GM18858 (cell line): Measurements from ENCODE around the gene NTN1.

ENCODE experiments used
- ATAC-seq: cut with Tn5 transposase; IDR thresholded peaks from one replicate; pipeline ENCODE4 v1.9.1; 2021; ENCODE audit not compliant: unreplicated experiment

The NTN1 gene

GRCh38 chr17:9266697-9267117 lies 245.4 kb downstream of the NTN1 start:
- ATAC-seq: no peak

- ATAC-seq: no peak
These were observed 247.2 kb downstream of the NTN1 start for GRCh38 chr17:9268546-9268945.

- no peak for ATAC-seq
These were observed 248.2 kb downstream of the NTN1 start for GRCh38 chr17:9269350-9270035.

GRCh38 chr17:9270921-9271320 lies 249.6 kb downstream of the NTN1 start:
- no peak for ATAC-seq

GRCh38 chr17:9271989-9272388 lies 250.7 kb downstream of the NTN1 start:
- ATAC-seq: no peak

- ATAC-seq: no peak
These were observed 251.3 kb downstream of the NTN1 start for GRCh38 chr17:9272501-9273200.

GRCh38 chr17:9273428-9274391 lies 252.4 kb downstream of the NTN1 start:
- ATAC-seq: no peak

GRCh38 chr17:9274973-9275372 lies 253.7 kb downstream of the NTN1 start:
- no peak for ATAC-seq

- no peak for ATAC-seq
These were observed 258.6 kb downstream of the NTN1 start for GRCh38 chr17:9279893-9280292.

- no peak for ATAC-seq
These were observed 262.6 kb downstream of the NTN1 start for GRCh38 chr17:9283909-9284308.

- no peak for ATAC-seq
These were observed 263.6 kb downstream of the NTN1 start for GRCh38 chr17:9284884-9285283.

GRCh38 chr17:9285602-9286427 lies 264.5 kb downstream of the NTN1 start:
- no peak for ATAC-seq

GRCh38 chr17:9286434-9286833 lies 265.1 kb downstream of the NTN1 start:
- ATAC-seq: no peak

- ATAC-seq: no peak
These were observed 266.0 kb downstream of the NTN1 start for GRCh38 chr17:9287306-9287705.

GRCh38 chr17:9290226-9290613 lies 268.9 kb downstream of the NTN1 start:
- ATAC-seq: no peak

- no peak for ATAC-seq
These were observed 270.7 kb downstream of the NTN1 start for GRCh38 chr17:9291912-9292560.

- ATAC-seq: no peak
These were observed 271.2 kb downstream of the NTN1 start for GRCh38 chr17:9292561-9292941.
